GM12878 (cell line): Measurements from ENCODE around the gene ARL6IP1. TPM values are rescaled to one million over a fixed set of nuclear protein-coding genes. Genes with fewer than 3 reads are reported as not detected.

Experiments used
- ATAC-seq: fragments of 200-7000 bp; cut with Tn5 transposase; 3 replicates; pipeline ENCODE4 v1.9.1; 2020; ENCODE audit warnings: mild to moderate bottlenecking, moderate library complexity
- BruUV-seq: library from RNA; stranded (reverse); fragments of 400-500 nt; replicated peaks from 2 replicates; lab custom pipeline; 2021; lab: Mats Ljungman, UMichigan
- CTCF ChIA-PET: fragments of 300-600 bp; sonication (Branson Sonifier 250); formaldehyde crosslinking; extraction: SDS; loops from one replicate; lab custom pipeline; 2021; ENCODE audit warnings: inconsistent platforms; lab: Yijun Ruan, JAX
- POLR2A ChIA-PET: fragments of 350-600 bp; formaldehyde crosslinking; extraction: SDS; loops from one replicate; lab custom pipeline; 2021; ENCODE audit warnings: inconsistent platforms; lab: Charles Lee
- RAD21 ChIA-PET: fragments of 300-600 bp; sonication (Branson Sonifier 250); formaldehyde crosslinking; loops from one replicate; lab custom pipeline; 2023; ENCODE audit warnings: antibody characterized with exemption; ENCODE audit not compliant: unreplicated experiment; lab: Charles Lee
- SMC1A ChIA-PET: fragments of 300-600 bp; sonication (Branson Sonifier 250); formaldehyde crosslinking; loops from one replicate; lab custom pipeline; 2023; ENCODE audit not compliant: unreplicated experiment, uncharacterized antibody; lab: Charles Lee
- DNase-seq: peaks from one replicate; pipeline ENCODE4 v3.0.0-alpha.2; 2011; ENCODE audit warnings: low read depth, low spot score
- FAIRE-seq: peaks from 3 replicates; lab custom pipeline; 2011; peaks lifted over from hg19 to GRCh38; lab: Jason Lieb, UNC
- H2AFZ ChIP-seq: 2 replicates; pipeline ENCODE4 v1.6.0; 2011; ENCODE audit warnings: low read depth, low read length, control low read depth; ENCODE audit not compliant: control insufficient read depth
- H3K27ac ChIP-seq: 2 replicates; pipeline ENCODE4 v1.5.1; 2011; ENCODE audit warnings: control low read depth; ENCODE audit not compliant: control insufficient read depth, insufficient read depth
- H3K27me3 ChIP-seq, 2 experiments: replicated peaks in 1 of 2; 2 replicates each; pipeline versions ENCODE4 v1.6.0 to v1.6.1; 2011; ENCODE audit warnings: low read length in 1 of 2; ENCODE audit not compliant: control insufficient read depth in 2 of 2, insufficient read depth in 2 of 2
- H3K36me3 ChIP-seq, 2 experiments: 2 replicates each; pipeline ENCODE4 v1.5.1; 2011; ENCODE audit warnings: low read length in 1 of 2; ENCODE audit not compliant: control insufficient read depth in 2 of 2, insufficient read depth in 2 of 2
- H3K4me1 ChIP-seq: 2 replicates; pipeline ENCODE4 v1.6.1; 2011; ENCODE audit warnings: mild to moderate bottlenecking, low read length, moderate library complexity, mixed read lengths; ENCODE audit not compliant: control insufficient read depth, insufficient read depth
- H3K4me2 ChIP-seq: 2 replicates; pipeline ENCODE4 v1.6.0; 2011; ENCODE audit warnings: control low read depth; ENCODE audit not compliant: control insufficient read depth, insufficient read depth
- H3K4me3 ChIP-seq: fragments of 200-600 bp; sonication (generic); 2 replicates; pipeline ENCODE4 v1.5.1; 2016
- H3K79me2 ChIP-seq: 2 replicates; pipeline ENCODE4 v1.6.0; 2011; ENCODE audit warnings: low read length; ENCODE audit not compliant: control insufficient read depth, insufficient read depth
- H3K9ac ChIP-seq: 2 replicates; pipeline ENCODE4 v1.8.0; 2011; ENCODE audit warnings: low read length, control low read depth, mixed read lengths; ENCODE audit not compliant: control insufficient read depth, insufficient read depth
- H3K9me3 ChIP-seq: replicated peaks from 3 replicates; pipeline ENCODE4 v1.5.1; 2011; ENCODE audit warnings: mild to moderate bottlenecking, low read length; ENCODE audit not compliant: control insufficient read depth, insufficient read depth
- H4K20me1 ChIP-seq: 2 replicates; pipeline ENCODE4 v1.6.0; 2011; ENCODE audit not compliant: control insufficient read depth, insufficient read depth
- CHD4 ChIP-seq: fragments of 200-600 bp; sonication (generic); IDR thresholded peaks from 2 replicates; pipeline ENCODE4 v1.6.1; 2016; ENCODE audit warnings: mild to moderate bottlenecking
- ETV6 ChIP-seq, 2 experiments: fragments of 450-650 bp in 1 of 2; IDR thresholded peaks in 1 of 2; conservative IDR thresholded peaks in 1 of 2; 2 replicates each; pipeline ENCODE4 v1.6.1; 2014; ENCODE audit warnings: antibody characterized with exemption in 1 of 2, borderline replicate concordance in 1 of 2, low read depth in 1 of 2, mild to moderate bottlenecking in 1 of 2, moderate library complexity in 1 of 2
- IRF3 ChIP-seq: fragments of 450-650 bp; IDR thresholded peaks from 2 replicates; pipeline ENCODE4 v1.6.1; 2014; ENCODE audit warnings: mild to moderate bottlenecking
- KLF5 ChIP-seq: fragments of 450-650 bp; IDR thresholded peaks from 2 replicates; pipeline ENCODE4 v1.6.1; 2014; ENCODE audit warnings: mild to moderate bottlenecking; ENCODE audit not compliant: partially characterized antibody
- MLLT1 ChIP-seq: fragments of 450-650 bp; IDR thresholded peaks from 2 replicates; pipeline ENCODE4 v1.6.1; 2016; ENCODE audit warnings: mild to moderate bottlenecking
- MXI1 ChIP-seq: fragments of 150-350 bp; IDR thresholded peaks from 2 replicates; pipeline ENCODE4 v1.6.1; 2011; ENCODE audit warnings: low read depth, mild to moderate bottlenecking, inconsistent platforms, low read length, improper control_type of control experiment
- PAX8 ChIP-seq: fragments of 450-650 bp; IDR thresholded peaks from 2 replicates; pipeline ENCODE4 v1.6.1; 2017; ENCODE audit warnings: mild to moderate bottlenecking, moderate library complexity
- POU2F2 ChIP-seq: IDR thresholded peaks from 3 replicates; pipeline ENCODE4 v1.6.1; 2011; ENCODE audit warnings: low read depth, mild to moderate bottlenecking, low read length, borderline replicate concordance
- REST ChIP-seq: IDR thresholded peaks from 2 replicates; pipeline ENCODE4 v1.6.1; 2012; ENCODE audit warnings: mild to moderate bottlenecking, low read depth, low read length
- SMC3 ChIP-seq: IDR thresholded peaks from 2 replicates; pipeline ENCODE4 v1.6.1; 2011; ENCODE audit warnings: low read length, improper control_type of control experiment, borderline replicate concordance
- ZNF592 ChIP-seq: fragments of 450-650 bp; IDR thresholded peaks from 2 replicates; pipeline ENCODE4 v1.6.1; 2017; ENCODE audit warnings: mild to moderate bottlenecking, moderate library complexity
- WGBS: methylation state at CpG from one replicate; pipeline ENCODE4 v1.1.6; 2016; ENCODE audit warnings: low lambda C conversion rate; ENCODE audit not compliant: insufficient replicate concordance, insufficient coverage; ENCODE audit errors: missing lambda C conversion rate; 5-methylcytosine and 5-hydroxymethylcytosine counted together
- in situ Hi-C: fragments of 300-500 bp; cut with MboI; formaldehyde crosslinking; loops from 9 replicates; pipeline ENCODE4 v1.14.3; 2018; ENCODE audit warnings: mixed read lengths
- intact Hi-C: fragments of 100-400 bp; cut with micrococcal nuclease; formaldehyde crosslinking; loops from one replicate; pipeline ENCODE4 v1.14.2; 2022; ENCODE audit not compliant: unreplicated experiment
- polyA plus RNA-seq, 11 experiments: library from polyadenylated mRNA; depleted of rRNA in 4 of 11; unstranded in 6 of 11; stranded (reverse) in 5 of 11; fragments of >200 nt; fragmentation: Nextera tagmentation in 4 of 11; fragmentation: Illumina TruSeq in 1 of 11; extraction: Ambion mirVana in 4 of 11; extraction: Trizol in 1 of 11; gene quantifications; 1 replicate in 1 of 11; 2 replicates in 10 of 11; pipeline versions ENCODE4 v1.2.1 to v1.2.3, GENCODE V29; 2011 to 2016; ENCODE audit warnings: inconsistent platforms in 2 of 11, missing spikeins in 2 of 11, low read depth in 1 of 11
- total RNA-seq, 4 experiments: library from RNA; depleted of rRNA in 3 of 4; stranded (reverse); fragments of >200 nt in 3 of 4; fragmentation: Illumina TruSeq in 1 of 4; extraction: Trizol in 1 of 4; gene quantifications; 2 replicates each; pipeline versions ENCODE4 v1.2.1 to v1.2.3, GENCODE V29; 2013 to 2021

The ARL6IP1 gene
- total and polyA plus RNA-seq, 10 of the 15 experiments (the other 5 are each of a cell fraction or from before 2014, with no cell fraction given) = 99.3 to 334 (median 197) TPM

- TF ChIP-seq REST (no peak), IRF3 (no peak), ETV6 (conservative IDR thresholded peaks at IDR 0.05 in 1 of 2, IDR thresholded peaks at IDR 0.05 in 1 of 2; ENCODE audit: borderline replicate concordance in 1 of 2, low read depth in 1 of 2) (no peak)
Measured at GRCh38 chr16:18809165-18809564, 7.8 kb upstream of the ARL6IP1 start (continued).

- RAD21 ChIA-PET = interaction anchor here (0.7 to 6.9 kb wide), 4 partner anchors 16 to 169 kb away, joined by 3 to 71 read pairs (median 4); partner anchors contain the start of gene RPS15A
- Histone ChIP-seq H3K9ac (no peak overlapping the region), H3K4me3 (no peak overlapping the region), H3K27me3 (no peaks in the 10 kb centered on the region), H4K20me1 (no peaks in the 10 kb centered on the region), H3K27ac (no peak overlapping the region), H3K4me1 (peaks cover 5% of the 10 kb centered on the region; the same call in 1 of the 2 replicates), H3K4me2 (no peak overlapping the region), H3K36me3 (peaks cover 5 to 19% of the 10 kb centered on the region in 2 experiments), H2AFZ (no peak overlapping the region), H3K9me3 (no peaks in the 10 kb centered on the region), H3K79me2 (peaks cover 11% of the 10 kb centered on the region)
- intact Hi-C loops = no loop called here
- DNase-seq = no peak
- BruUV-seq = no TSS peak
- no peak for FAIRE-seq
- in situ Hi-C loops = no loop called here
- SMC1A ChIA-PET = interaction anchor here (0.8 to 2.7 kb wide), 4 partner anchors 12 to 163 kb away, joined by 3 to 12 read pairs (median 3); no protein-coding TSS in a partner anchor
- no peak for ATAC-seq
- POLR2A ChIA-PET = interaction anchor here (8.9 kb wide), 1 partner anchor 16 kb away, joined by 128 read pairs; the partner anchor contains the start of gene RPS15A
- WGBS = 31% methylated on average over 2 of the region's 2 CpGs
- CTCF ChIA-PET = interaction anchor here (1.3 to 3.6 kb wide), 6 partner anchors 12 to 164 kb away, joined by 3 to 15 read pairs (median 7); no protein-coding TSS in a partner anchor
- TF ChIP-seq MXI1 (no peak), POU2F2 (no peak), CHD4 (no peak), ZNF592 (no peak), KLF5 (no peak), MLLT1 (no peak), SMC3 (no peak), PAX8 (no peak)
Measured at GRCh38 chr16:18805257-18805773, 4.0 kb upstream of the ARL6IP1 start.
